GM19468 (cell line): Measurements from ENCODE around the gene TCP1.
"Not testable (repeated sequence)": the region's sequence is repeated elsewhere in the genome, so short reads cannot be mapped to it uniquely, and the experiment has no call there.

Source experiments
- ATAC-seq: cut with Tn5 transposase; IDR thresholded peaks from one replicate; pipeline ENCODE4 v1.9.1; 2021; ENCODE audit warnings: mild to moderate bottlenecking, moderate library complexity, moderate number of reproducible peaks; ENCODE audit not compliant: unreplicated experiment; ENCODE audit errors: extremely low read depth

TCP1 gene

GRCh38 chr6:159817951-159818739 lies 28.7 kb upstream of the TCP1 start:
- ATAC-seq: no peak

DNA sequence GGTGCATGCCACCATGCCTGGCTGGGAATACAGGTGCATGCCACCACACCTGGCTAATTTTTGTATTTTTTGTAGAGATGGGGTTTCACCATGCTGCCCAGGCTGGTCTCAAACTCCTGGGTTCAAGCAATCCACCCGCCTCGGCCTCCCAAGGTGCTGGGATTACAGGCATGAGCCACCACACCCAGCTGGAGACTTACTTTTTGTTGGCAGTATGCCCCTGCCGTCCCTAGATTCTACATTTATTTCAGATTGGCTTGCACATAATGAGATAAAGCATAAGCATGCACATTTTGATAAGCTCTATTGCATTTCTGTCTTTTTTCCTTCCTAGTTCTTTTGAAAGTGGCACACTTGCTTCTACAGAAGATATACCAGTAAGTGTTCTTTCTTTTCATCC lies 27.4 kb upstream of the TCP1 start:
- ATAC-seq: not testable (repeated sequence)

- no peak for ATAC-seq
These were observed 26.0 kb upstream of the TCP1 start for GRCh38 chr6:159815410-159815809.

DNA sequence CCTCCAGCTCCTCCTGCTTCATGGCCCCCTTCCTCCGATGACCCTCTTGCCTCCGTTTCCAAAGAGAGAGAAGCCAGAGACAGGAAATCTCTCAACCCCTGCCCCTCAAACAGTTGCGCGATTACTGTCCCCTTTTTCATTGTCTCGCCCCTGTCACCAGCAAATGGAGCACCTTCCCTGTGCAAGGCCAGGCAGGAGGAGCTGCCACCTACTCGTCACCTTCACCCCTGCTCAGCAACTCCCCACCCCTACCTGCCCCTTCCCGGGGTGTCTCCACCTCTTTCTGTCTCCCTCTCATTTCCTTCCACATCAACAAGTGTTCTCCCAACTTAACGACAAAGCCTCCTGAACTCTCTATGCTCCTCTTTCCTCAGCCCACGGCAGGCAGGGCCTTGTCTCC lies 24.4 kb upstream of the TCP1 start:
- no peak for ATAC-seq

- ATAC-seq: no peak
These were observed 19.7 kb upstream of the TCP1 start for GRCh38 chr6:159809149-159809548.

- no peak for ATAC-seq
These were observed 19.2 kb upstream of the TCP1 start for GRCh38 chr6:159808647-159809046.

DNA sequence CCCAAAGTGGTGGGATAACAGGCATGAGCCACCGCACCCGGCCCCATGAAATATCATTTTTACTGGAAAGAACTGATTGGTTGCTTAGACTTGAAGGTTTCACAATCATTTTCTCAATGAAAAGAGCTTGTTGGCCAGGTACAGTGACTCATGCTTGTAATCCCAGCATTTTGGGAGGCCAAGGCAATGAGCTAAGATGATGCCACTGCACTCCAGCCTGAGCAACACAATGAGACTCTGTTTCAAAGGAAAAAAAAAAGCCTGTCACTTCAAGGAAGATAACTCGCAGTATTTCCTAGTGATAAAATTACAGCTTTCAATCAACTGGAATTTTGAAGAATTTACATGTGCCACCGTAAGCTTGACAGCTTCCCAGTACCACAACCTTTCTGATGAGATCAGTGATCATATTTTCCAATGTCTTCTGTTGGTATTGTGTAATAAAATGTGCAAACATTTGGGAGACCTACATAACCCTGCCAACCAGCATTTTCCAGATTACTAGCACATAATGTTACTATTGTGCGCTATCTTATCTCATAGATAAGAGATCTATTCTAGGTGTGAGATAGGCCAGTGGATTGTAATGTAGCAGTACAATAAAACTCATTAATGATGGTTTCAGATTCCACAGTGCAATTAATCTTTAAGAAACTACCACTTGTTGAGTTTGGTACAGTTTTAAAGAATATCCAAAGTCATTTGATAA lies 17.9 kb upstream of the TCP1 start:
- no peak for ATAC-seq

DNA sequence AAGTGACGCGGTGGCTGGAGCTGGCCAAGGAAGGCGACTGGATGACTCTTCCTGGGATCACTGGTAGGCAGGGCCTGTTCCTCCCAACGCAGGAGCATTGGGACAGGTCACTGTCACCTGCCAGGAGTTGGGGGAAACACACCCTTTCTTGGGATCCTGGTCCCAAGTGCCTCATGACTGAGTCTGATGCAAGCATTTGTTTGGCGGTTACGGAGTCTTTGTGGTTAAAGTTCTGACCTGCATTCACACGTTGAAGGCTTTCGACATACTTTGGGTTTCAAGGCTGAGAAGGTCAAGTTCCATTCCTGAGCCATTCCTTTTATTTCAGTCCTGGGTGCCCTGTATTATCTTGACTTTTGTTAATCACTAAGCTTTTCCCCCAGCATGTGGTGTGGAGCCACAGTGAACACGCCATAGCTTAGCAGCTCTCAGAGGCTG lies 16.6 kb upstream of the TCP1 start:
- no peak for ATAC-seq

DNA sequence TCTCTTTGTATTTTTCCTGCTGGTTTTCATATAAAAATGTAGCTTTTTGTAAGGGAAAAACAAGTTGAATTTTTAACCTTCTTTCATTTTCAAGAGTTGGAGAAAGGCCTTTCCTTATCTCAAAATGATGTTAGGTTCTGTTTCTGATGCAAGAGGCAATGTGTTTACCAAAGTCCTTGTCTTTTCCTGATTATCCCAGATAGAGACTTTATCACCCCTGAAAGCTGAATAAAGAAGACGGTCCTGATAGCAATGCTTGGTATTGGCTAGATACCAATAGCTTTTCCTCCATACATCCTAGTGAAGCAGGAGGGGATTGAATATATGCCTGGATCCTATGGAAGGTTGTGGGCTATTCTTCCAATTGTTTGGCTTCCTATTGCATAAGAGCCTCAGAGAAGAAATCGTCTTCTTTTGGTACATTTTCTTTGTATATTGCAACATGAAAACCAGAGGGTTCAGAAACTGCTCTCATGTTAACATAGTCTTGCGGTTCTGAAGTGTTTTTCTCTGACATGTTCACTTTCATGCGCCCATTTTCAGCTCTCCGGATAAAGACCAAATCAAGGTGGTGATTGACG lies 16.1 kb upstream of the TCP1 start:
- ATAC-seq: no peak

GRCh38 chr6:159804504-159804903 lies 15.1 kb upstream of the TCP1 start:
- ATAC-seq: no peak

GRCh38 chr6:159801935-159802334 lies 12.5 kb upstream of the TCP1 start:
- ATAC-seq: no peak

DNA sequence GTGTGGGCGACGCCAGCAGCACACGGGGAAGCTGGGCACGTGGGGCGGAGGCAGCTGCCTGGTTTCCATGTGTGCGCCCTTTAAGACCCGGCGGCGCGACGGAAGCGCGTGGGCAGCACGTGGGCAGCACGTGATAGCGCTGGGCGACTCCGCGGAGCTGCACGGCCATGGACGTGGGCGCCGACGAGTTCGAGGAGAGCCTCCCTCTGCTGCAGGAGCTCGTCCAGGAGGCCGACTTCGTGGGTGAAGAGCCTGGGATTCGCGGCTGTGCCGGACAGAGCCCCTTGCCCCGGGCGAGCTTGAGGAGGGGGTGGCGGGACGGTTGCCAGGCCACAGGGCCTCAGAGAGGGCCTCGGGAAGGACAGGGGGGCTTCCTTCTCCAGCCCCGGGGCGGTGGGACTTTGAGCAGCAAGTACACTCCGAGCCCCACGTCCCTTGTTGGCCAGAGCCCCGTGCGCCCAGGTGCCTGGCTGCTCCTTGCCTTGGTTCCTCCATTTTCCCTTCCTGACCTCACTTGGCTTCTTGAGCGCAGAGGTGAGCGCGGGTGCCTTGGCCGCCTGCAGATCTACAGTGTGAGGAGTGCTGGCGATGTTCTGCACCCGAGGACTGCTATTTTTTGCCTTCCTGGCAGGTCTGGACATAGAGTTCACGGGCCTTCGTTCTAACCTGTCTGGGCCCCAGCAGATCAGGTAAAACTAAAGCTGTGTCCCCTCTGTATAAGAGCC lies 10.9 kb upstream of the TCP1 start, which contains the start of gene PNLDC1:
Gene PNLDC1, plus strand, starts transcription at position 136 of the 725 bp plus-strand sequence. Its CDS starts 32 bp downstream, at position 168.
- ATAC-seq: no peak

DNA sequence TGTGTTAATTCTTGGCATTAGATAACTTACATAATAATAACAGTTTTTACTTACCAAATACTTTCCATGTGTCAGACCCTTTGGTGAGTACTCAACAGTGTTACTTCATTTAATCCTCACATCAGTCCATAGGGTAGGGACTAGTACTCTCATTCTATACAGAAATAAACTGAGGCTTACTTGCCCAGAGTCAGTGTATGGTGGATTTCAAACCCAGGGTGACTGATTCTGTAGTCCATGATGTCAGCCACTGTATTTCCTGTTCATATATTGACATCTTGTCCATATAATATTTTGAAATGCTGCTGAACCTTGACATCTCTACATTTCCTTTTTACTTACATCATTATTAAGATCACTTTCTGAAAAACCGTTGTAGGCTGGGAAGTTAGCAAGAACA lies 8.2 kb upstream of the TCP1 start:
- ATAC-seq: no peak

GRCh38 chr6:159794976-159795375 lies 5.6 kb upstream of the TCP1 start:
- ATAC-seq: not testable (repeated sequence)

- no peak for ATAC-seq
These were observed 1.7 kb upstream of the TCP1 start for GRCh38 chr6:159790956-159791598.

GRCh38 chr6:159790149-159790955 lies 950 bp upstream of the TCP1 start, which contains the start of gene MRPL18:
TSS of gene MRPL18 (plus strand) at chr6:159790467. CDS start at chr6:159790588, 121 bp downstream.
- peak; percentile 91 for ATAC-seq

DNA sequence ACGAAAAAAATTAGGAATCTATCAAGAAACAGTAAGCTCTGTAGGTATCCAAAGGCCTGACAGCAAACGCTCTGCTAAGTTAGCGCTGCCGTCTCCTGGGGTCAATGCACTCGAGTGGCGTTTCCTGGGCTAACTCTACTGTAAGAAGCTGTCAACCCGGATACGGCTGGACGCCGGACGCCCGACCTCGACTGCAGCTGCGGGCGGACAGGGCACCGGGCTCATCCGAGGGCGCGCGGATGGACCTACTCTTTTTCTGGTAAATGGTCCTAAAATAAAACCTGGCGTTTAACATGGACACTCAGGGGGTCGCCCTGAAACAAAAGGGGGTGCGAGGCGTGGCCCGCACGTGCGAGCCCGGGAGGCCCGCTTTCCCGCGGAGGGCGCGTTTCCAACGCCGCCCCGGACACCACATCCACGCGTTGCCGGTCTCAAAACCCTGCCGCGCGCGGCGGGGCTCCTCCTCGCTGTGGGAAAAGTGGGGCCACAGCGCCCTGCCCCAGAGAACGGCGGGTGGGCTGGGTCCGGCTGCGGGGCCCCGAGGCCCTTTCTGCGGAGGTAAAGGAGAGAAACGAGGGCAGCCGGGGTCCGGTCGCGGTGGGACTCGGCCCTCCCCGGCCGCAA lies 537 bp downstream of the TCP1 start:
- no peak for ATAC-seq

- ATAC-seq: no peak
These were observed 1.1 kb downstream of the TCP1 start for GRCh38 chr6:159788276-159788675.
